T-helper 2 cell treated with Interferon-gamma antibody and Interleukin-4, amounts not matched to agents 100 ng/mL and 5 ng/mL, for 36 hours (primary cell): Measurements from ENCODE around the gene EXOC6. TPM values are rescaled to one million over a fixed set of nuclear protein-coding genes. Genes with fewer than 3 reads are reported as not detected.

Experiments
- intact Hi-C: fragments of 100-400 bp; cut with micrococcal nuclease; formaldehyde crosslinking; loops from one replicate; pipeline ENCODE4 v1.15.1; 2023
- total RNA-seq: library from RNA; stranded (reverse); gene quantifications from 2 replicates; pipeline ENCODE4 v1.2.3, GENCODE V29; 2022

The EXOC6 gene
- total RNA-seq, 1 donor from 2014 or later: 12.0 TPM

- intact Hi-C loops: no loop called here
Measured at GRCh38 chr10:92832121-92832520, 16.2 kb upstream of the EXOC6 start.

- intact Hi-C loops: no loop called here
Measured at GRCh38 chr10:92832998-92833650, 15.2 kb upstream of the EXOC6 start.

- intact Hi-C loops: no loop called here
Measured at GRCh38 chr10:92834331-92834730, 14.0 kb upstream of the EXOC6 start.

- intact Hi-C loops: no loop called here
Measured at GRCh38 chr10:92834986-92835385, 13.3 kb upstream of the EXOC6 start.

- intact Hi-C loops: no loop called here
Measured at GRCh38 chr10:92837456-92837855, 10.9 kb upstream of the EXOC6 start.

GRCh38 chr10:92839191-92840085 lies 8.9 kb upstream of the EXOC6 start:
- intact Hi-C loops: loop anchor here (10.0 kb wide), 3 partner anchors 265 to 1615 kb away; partner anchors contain the start of genes CPEB3, IDE, MARCHF5 and PCGF5

GRCh38 chr10:92844746-92845145 lies 3.6 kb upstream of the EXOC6 start:
- intact Hi-C loops: loop anchor here (5.0 to 10.0 kb wide), 6 partner anchors 38 to 1620 kb away; partner anchors contain the start of genes CPEB3, IDE, KIF11 and MARCHF5

- intact Hi-C loops: loop anchor here (5.0 to 10.0 kb wide), 6 partner anchors 36 to 1621 kb away; partner anchors contain the start of genes CPEB3, IDE, KIF11 and MARCHF5
Measured at GRCh38 chr10:92845921-92846320, 2.4 kb upstream of the EXOC6 start.

- intact Hi-C loops: loop anchor here (5.0 to 10.0 kb wide), 6 partner anchors 36 to 1622 kb away; partner anchors contain the start of genes CPEB3, IDE, KIF11 and MARCHF5
Measured at GRCh38 chr10:92846344-92846743, 2.0 kb upstream of the EXOC6 start.

- intact Hi-C loops: loop anchor here (5.0 to 10.0 kb wide), 6 partner anchors 35 to 1622 kb away; partner anchors contain the start of genes CPEB3, IDE, KIF11 and MARCHF5
Measured at GRCh38 chr10:92846854-92847201, 1.5 kb upstream of the EXOC6 start.

GRCh38 chr10:92847202-92847864 lies 987 bp upstream of the EXOC6 start:
- intact Hi-C loops: loop anchor here (5.0 to 10.0 kb wide), 6 partner anchors 35 to 1623 kb away; partner anchors contain the start of genes CPEB3, IDE, KIF11 and MARCHF5

GRCh38 chr10:92848037-92848440 lies 281 bp upstream of the EXOC6 start:
- intact Hi-C loops: loop anchor here (2.0 to 10.0 kb wide), 8 partner anchors 34 to 1623 kb away; partner anchors contain the start of genes CEP55, CPEB3, IDE and KIF11

- intact Hi-C loops: loop anchor here (2.0 to 10.0 kb wide), 8 partner anchors 33 to 1624 kb away; partner anchors contain the start of genes CEP55, CPEB3, IDE and KIF11
Measured at GRCh38 chr10:92849234-92849525, 860 bp downstream of the EXOC6 start.

GRCh38 chr10:92849576-92850090 lies 1.3 kb downstream of the EXOC6 start:
- intact Hi-C loops: loop anchor here (2.0 to 10.0 kb wide), 8 partner anchors 33 to 1625 kb away; partner anchors contain the start of genes CEP55, CPEB3, IDE and KIF11

- intact Hi-C loops: no loop called here
Measured at GRCh38 chr10:92850185-92850584, 1.9 kb downstream of the EXOC6 start.

- intact Hi-C loops: no loop called here
Measured at GRCh38 chr10:92851003-92851402, 2.7 kb downstream of the EXOC6 start.

- intact Hi-C loops: no loop called here
Measured at GRCh38 chr10:92855560-92855959, 7.2 kb downstream of the EXOC6 start.

GRCh38 chr10:92857904-92858514 lies 9.7 kb downstream of the EXOC6 start:
- intact Hi-C loops: no loop called here

GRCh38 chr10:92867235-92867634 lies 18.9 kb downstream of the EXOC6 start:
- intact Hi-C loops: no loop called here

- intact Hi-C loops: no loop called here
Measured at GRCh38 chr10:92868036-92868435, 19.7 kb downstream of the EXOC6 start.

- intact Hi-C loops: no loop called here
Measured at GRCh38 chr10:92868557-92868956, 20.2 kb downstream of the EXOC6 start.
